ENCODE data around the gene PLPP4.

DNA sequence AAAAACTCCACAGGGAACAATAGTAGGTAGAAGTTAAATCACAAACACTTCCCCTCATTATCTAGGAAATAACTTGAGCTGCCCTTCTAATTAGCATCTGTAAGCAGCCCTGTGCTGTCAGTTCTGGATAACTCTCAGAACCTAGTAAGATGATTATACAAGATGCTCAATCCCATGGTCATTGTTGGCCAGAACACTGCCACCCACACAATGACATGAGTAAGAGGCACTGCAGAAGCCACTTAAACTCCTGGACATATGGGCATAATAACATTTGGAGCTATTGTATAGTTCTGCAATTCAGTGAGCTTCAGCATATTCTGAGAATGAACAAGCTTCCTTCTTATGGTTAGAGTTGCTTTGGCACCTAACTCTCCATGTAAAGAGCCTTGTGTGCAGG is 153.8 kb downstream of the PLPP4 start:
- no peak for TF ChIP-seq HIVEP1 (CRISPR knock-in tag; IDR thresholded peaks at IDR 0.05)
- no peak for TF ChIP-seq IRF1 (CRISPR knock-in tag; IDR thresholded peaks at IDR 0.05; ENCODE audit: low read depth)
- TF ChIP-seq, protein P1, sequence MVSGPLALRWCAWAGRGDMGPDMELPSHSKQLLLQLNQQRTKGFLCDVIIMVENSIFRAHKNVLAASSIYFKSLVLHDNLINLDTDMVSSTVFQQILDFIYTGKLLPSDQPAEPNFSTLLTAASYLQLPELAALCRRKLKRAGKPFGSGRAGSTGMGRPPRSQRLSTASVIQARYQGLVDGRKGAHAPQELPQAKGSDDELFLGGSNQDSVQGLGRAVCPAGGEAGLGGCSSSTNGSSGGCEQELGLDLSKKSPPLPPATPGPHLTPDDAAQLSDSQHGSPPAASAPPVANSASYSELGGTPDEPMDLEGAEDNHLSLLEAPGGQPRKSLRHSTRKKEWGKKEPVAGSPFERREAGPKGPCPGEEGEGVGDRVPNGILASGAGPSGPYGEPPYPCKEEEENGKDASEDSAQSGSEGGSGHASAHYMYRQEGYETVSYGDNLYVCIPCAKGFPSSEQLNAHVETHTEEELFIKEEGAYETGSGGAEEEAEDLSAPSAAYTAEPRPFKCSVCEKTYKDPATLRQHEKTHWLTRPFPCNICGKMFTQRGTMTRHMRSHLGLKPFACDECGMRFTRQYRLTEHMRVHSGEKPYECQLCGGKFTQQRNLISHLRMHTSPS (CRISPR knock-in tag; IDR thresholded peaks at IDR 0.05; ENCODE audit: low read depth): no peak

Measured in HepG2 (cell line).